Measurements from ENCODE around the gene ACYP2. TPM values are rescaled to one million over a fixed set of nuclear protein-coding genes. Genes with fewer than 3 reads are reported as not detected.

The ACYP2 gene
- total RNA-seq, 1 donor from 2014 or later: 7.0 TPM

DNA sequence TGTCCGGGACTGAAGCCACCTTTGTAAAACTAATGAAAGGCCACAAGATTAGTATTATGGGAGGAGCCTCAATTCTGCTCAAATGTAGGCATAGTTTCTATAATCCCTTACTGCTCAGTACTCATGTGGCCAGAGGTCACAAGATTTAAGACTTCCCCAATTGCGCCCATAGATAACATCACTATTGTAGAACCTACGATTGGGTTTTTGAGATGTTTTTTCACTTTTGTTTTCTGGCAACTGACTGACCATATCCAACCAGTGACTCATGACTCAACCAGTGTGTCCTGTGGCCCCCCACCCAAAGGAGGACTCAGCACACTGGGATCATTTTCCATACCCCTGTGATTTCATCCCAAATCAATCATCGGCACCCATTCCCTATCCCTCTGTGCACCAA is 155.8 kb downstream of the ACYP2 start:
- Mint-ChIP-seq H3K9me3 (ENCODE audit: unreplicated experiment) (no peaks in the 10 kb centered on the region), H3K4me3 (ENCODE audit: unreplicated experiment) (no peak overlapping the region), H3K36me3 (ENCODE audit: low read depth, unreplicated experiment) (peaks cover 7% of the 10 kb centered on the region)

DNA sequence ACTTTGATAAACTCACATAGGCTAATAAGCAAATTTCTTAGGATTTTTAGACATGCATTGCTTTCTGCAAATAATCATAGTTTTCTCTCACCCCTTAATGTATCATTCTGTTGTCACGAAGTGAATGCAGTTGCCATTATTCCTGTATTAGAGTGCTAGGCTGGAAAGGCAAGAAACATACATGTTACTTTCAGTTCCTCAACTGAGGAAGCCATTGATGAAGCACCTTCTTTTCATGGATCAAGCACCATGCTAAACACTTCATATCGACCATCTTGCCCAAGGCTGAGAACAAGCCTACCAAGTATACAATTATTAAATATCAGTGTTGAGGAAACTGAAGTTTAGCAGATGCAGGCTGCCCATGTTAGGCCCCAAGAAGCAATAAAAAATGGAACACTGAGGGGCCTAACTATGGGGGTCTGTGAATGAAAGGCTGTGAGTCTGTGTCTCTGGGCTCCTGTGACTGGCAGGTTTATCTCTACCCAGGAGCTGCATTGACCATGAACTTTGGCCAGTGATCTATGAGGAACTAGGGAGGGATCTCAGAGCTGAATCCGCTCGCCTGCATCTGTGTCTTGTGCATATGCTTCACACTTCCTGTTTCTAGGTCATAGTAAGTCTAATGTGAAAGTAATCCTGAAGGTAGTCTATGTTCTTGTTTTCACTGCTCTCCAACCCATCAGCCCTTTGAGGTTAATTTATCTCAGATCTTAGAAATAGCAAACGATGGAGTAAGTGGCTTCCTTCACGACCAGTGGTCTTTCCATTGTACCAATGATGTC is 156.6 kb downstream of the ACYP2 start:
- TF ChIP-seq, protein P1, sequence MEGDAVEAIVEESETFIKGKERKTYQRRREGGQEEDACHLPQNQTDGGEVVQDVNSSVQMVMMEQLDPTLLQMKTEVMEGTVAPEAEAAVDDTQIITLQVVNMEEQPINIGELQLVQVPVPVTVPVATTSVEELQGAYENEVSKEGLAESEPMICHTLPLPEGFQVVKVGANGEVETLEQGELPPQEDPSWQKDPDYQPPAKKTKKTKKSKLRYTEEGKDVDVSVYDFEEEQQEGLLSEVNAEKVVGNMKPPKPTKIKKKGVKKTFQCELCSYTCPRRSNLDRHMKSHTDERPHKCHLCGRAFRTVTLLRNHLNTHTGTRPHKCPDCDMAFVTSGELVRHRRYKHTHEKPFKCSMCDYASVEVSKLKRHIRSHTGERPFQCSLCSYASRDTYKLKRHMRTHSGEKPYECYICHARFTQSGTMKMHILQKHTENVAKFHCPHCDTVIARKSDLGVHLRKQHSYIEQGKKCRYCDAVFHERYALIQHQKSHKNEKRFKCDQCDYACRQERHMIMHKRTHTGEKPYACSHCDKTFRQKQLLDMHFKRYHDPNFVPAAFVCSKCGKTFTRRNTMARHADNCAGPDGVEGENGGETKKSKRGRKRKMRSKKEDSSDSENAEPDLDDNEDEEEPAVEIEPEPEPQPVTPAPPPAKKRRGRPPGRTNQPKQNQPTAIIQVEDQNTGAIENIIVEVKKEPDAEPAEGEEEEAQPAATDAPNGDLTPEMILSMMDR (IDR thresholded peaks at IDR 0.05; ENCODE audit: unreplicated experiment): no peak
- Mint-ChIP-seq H3K9me3 (ENCODE audit: unreplicated experiment) (no peaks in the 10 kb centered on the region), H3K27me3 (ENCODE audit: unreplicated experiment) (no peaks in the 10 kb centered on the region), H3K36me3 (ENCODE audit: low read depth, unreplicated experiment) (peaks cover 7% of the 10 kb centered on the region), H3K4me1 (ENCODE audit: unreplicated experiment) (no peaks in the 10 kb centered on the region), H3K4me3 (ENCODE audit: unreplicated experiment) (no peak overlapping the region), H3K27ac (ENCODE audit: unreplicated experiment) (no peak overlapping the region)
- DNase-seq (ENCODE audit: low spot score): no peak

More for the DNA sequence above, 155.8 kb downstream of the ACYP2 start:
- TF ChIP-seq, protein P1 (IDR thresholded peaks at IDR 0.05; ENCODE audit: unreplicated experiment): no peak
- DNase-seq (ENCODE audit: low spot score): no peak
- Mint-ChIP-seq H3K27ac (ENCODE audit: unreplicated experiment) (no peak overlapping the region), H3K27me3 (ENCODE audit: unreplicated experiment) (no peaks in the 10 kb centered on the region), H3K4me1 (ENCODE audit: unreplicated experiment) (no peaks in the 10 kb centered on the region)

DNA sequence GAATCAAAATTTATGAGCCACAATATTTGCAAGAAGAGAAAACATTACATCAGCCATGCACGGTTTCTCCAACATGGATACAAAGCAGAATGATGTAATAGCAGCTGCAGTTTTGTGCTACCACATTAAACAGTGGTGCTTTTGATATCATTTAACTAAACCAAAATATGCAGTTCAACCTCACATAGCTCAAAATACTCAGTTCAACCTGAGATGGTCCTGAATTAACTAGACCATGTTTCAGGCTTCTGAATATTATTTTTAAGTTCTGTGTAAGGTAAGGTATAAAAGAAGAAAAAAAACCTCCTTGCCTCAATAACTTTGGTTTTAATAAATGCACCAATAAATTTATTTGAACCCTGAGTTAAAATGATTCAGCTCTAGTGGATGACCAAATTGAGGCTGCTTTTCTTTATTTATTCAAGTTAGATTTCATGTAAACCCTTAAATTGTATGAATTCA is 159.4 kb downstream of the ACYP2 start:
- TF ChIP-seq, protein P1 (IDR thresholded peaks at IDR 0.05; ENCODE audit: unreplicated experiment): no peak
- Mint-ChIP-seq H3K27ac (ENCODE audit: unreplicated experiment) (no peak overlapping the region), H3K9me3 (ENCODE audit: unreplicated experiment) (no peaks in the 10 kb centered on the region), H3K4me3 (ENCODE audit: unreplicated experiment) (no peak overlapping the region), H3K36me3 (ENCODE audit: low read depth, unreplicated experiment) (peaks cover 7% of the 10 kb centered on the region), H3K27me3 (ENCODE audit: unreplicated experiment) (no peaks in the 10 kb centered on the region), H3K4me1 (ENCODE audit: unreplicated experiment) (no peaks in the 10 kb centered on the region)
- DNase-seq (ENCODE audit: low spot score): no peak

DNA sequence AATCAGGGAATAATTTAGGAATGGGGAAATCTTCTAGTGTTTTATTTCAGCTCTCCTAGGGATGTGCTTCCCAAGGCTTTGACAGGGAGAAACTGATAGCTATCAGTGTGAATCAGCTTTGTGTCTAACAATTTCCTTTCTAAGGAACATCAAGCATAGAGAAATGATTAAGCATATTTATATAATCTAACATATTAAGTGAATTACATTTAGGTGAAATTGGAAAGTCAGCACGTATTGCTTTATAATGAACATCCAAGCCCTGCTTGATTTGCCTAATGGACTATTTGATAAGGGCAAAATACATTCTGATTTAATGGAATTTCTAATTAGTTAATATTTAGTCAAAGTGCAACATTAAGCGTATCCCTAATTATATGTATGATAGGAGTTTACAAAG is 160.1 kb downstream of the ACYP2 start:
- Mint-ChIP-seq H3K4me3 (ENCODE audit: unreplicated experiment) (no peak overlapping the region), H3K27ac (ENCODE audit: unreplicated experiment) (no peak overlapping the region), H3K9me3 (ENCODE audit: unreplicated experiment) (no peaks in the 10 kb centered on the region), H3K36me3 (ENCODE audit: low read depth, unreplicated experiment) (peaks cover 7% of the 10 kb centered on the region), H3K4me1 (ENCODE audit: unreplicated experiment) (no peaks in the 10 kb centered on the region), H3K27me3 (ENCODE audit: unreplicated experiment) (no peaks in the 10 kb centered on the region)
- no peak for DNase-seq (ENCODE audit: low spot score)
- TF ChIP-seq, protein P1 (IDR thresholded peaks at IDR 0.05; ENCODE audit: unreplicated experiment): no peak

DNA sequence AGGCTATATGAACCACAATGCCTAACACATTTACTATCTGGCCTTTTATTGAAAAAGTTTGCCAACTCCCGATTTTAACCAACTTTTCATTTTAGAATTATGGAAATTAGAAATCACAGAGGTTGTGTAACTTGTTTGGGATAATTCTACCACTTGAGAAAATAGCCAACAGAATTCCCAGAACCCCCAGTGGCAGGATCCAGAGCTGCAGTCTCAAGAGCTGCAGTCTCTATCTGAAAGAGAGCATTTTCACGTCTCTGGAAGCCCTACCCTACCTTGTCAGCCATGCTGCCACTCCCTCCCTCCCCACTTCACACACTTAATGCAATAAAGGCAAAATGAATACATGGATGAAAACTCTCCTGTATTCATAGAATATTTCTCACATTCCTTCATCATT is 164.0 kb downstream of the ACYP2 start:
- peaks cover 3% of the 10 kb centered on the region for H3K27me3 Mint-ChIP-seq (ENCODE audit: unreplicated experiment)
- TF ChIP-seq, protein P1 (IDR thresholded peaks at IDR 0.05; ENCODE audit: unreplicated experiment): peak; percentile 47
- no peak overlapping the region for H3K27ac Mint-ChIP-seq (ENCODE audit: unreplicated experiment)
- no peak for DNase-seq (ENCODE audit: low spot score)
- H3K36me3 Mint-ChIP-seq (ENCODE audit: low read depth, unreplicated experiment): no peaks in the 10 kb centered on the region
- no peaks in the 10 kb centered on the region for H3K9me3 Mint-ChIP-seq (ENCODE audit: unreplicated experiment)
- no peak overlapping the region for H3K4me3 Mint-ChIP-seq (ENCODE audit: unreplicated experiment)
- no peaks in the 10 kb centered on the region for H3K4me1 Mint-ChIP-seq (ENCODE audit: unreplicated experiment)

All from endothelial cell (in vitro differentiated cells).